Activated T-cell treated with anti-CD3 and anti-CD28 coated beads for 24 hours (primary cell): Measurements from ENCODE around the gene MAPRE3.

ENCODE experiments used
- DNase-seq: peaks from one replicate; pipeline ENCODE4 v3.0.0-alpha.2; 2020; ENCODE audit warnings: low read depth

The MAPRE3 gene

GRCh38 chr2:26950246-26950645, 20.2 kb upstream of the MAPRE3 start:
- DNase-seq, result no peak

GRCh38 chr2:26951236-26951635, 19.2 kb upstream of the MAPRE3 start:
- no peak for DNase-seq

GRCh38 chr2:26952374-26952773, 18.1 kb upstream of the MAPRE3 start:
- DNase-seq, result no peak

- DNase-seq, result no peak
Observed at GRCh38 chr2:26954135-26954534, 16.3 kb upstream of the MAPRE3 start.

DNA sequence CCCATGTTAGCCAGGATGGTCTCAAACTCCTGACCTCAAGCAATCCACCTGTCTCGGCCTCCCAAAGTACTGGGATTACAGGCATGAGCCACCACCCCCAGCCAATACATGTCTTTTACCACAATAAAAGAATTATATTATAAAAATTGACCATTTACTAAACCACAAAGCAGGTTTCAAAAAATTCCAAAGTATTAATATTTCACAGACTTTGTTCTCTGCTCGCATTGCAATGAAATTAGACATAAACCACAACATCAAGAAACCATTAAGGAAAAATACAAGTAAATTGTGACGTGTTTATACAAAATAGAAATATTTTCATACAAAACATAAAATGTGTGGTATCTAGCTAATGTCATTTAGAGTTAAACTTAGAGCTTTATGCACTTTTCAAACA, 13.4 kb upstream of the MAPRE3 start:
- DNase-seq, result no peak

GRCh38 chr2:26957534-26957933, 12.9 kb upstream of the MAPRE3 start:
- DNase-seq, result no peak

- no peak for DNase-seq
Observed at GRCh38 chr2:26959331-26959730, 11.1 kb upstream of the MAPRE3 start.

DNA sequence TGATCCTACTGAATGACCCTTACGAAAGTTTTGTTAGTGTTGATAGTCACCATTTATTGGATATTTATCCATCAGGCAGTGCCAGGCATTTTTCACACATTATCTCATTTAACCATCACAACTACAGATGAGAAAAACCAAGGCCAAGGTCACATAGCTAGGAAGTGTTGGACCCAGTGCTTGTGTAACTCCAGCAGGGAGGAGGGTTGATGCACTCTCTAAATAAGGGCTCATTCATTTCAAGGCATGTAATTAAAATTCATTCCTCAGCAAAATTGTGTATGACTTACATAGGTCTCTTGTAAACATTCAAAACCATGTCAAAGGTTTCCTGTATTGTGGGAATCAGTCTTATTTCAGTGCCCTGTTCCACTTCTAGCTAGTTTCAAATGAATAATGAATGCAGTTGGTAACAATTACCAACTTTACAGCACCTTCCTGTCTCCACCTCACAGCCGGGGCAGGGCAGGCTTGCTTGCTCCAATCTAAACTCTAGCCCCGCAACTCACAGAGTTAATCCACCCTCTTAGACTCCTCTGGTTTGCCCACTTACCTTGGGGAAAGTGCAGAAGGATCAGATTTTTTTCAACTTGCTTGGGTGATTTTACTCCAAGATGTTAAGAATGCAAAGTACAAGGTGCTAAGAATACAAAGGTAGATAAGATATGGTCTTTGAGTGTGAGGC, 5.8 kb upstream of the MAPRE3 start:
- no peak for DNase-seq

GRCh38 chr2:26968001-26968400, 2.4 kb upstream of the MAPRE3 start:
- DNase-seq, result no peak

GRCh38 chr2:26969077-26969844, 1.2 kb upstream of the MAPRE3 start:
- DNase-seq, result no peak

GRCh38 chr2:26970928-26971627, 641 bp downstream of the MAPRE3 start:
- no peak for DNase-seq

GRCh38 chr2:26971911-26972786, 1.7 kb downstream of the MAPRE3 start:
- no peak for DNase-seq

GRCh38 chr2:26974352-26974751, 3.9 kb downstream of the MAPRE3 start:
- DNase-seq, result no peak

DNA sequence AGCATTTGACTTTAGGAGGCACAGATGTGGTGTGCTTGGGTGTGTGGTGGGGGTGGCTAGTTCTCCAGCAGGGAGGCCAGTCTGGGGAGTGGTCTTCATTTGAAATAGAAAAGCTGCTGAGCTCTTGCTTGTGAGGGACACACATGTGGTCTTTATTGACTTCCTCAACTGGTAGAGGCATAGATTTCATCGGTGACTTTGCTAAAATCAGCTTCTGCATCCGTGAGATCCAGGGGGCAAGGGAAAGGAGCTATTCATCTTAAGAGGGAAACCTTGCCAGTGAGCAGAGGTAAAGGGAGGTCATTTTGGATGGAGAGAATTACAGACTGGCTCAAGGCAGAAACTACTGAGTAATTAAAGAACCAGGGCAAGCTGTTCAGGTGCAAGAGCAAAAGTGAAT, 4.7 kb downstream of the MAPRE3 start:
- DNase-seq, result no peak

DNA sequence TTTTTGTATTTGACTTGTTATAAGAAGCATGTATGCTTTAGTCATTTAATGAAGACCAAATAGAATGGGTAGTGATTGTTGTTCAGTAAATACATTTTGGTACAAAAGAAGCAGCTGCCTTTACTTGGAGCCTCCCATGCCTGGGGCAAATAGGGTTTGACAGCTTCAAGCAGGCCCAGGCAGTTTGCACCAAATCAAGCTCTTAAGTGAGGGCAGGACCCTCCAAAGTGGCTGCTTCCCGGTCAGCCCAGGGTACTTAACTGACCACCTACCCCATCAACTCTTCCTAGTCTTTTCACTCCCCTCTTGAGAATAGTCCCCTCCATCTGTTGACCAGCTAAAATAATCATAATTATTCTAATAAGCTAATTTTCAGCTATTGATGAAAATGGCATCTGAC, 5.2 kb downstream of the MAPRE3 start:
- no peak for DNase-seq

GRCh38 chr2:26976237-26976636, 5.8 kb downstream of the MAPRE3 start:
- DNase-seq, result no peak

DNA sequence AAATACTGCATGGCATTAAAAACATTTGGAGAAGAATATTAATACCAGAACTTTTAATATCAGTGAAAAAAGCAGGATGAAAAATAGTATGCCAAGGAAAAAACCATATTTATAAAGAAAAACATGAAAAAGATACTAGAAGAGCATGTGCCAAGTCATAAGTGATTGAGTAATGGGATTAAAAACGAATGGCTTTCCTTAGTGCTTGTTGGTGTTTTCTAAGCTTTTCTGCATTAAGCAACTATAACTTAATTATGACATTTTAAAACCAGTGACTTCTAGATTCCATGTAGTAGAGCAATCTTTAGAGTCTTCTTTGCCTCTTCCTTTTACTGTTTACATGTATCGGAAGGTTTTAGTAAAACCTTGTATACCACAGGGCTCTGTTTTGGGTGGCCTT, 6.6 kb downstream of the MAPRE3 start:
- DNase-seq, result no peak

GRCh38 chr2:26978061-26978596, 7.7 kb downstream of the MAPRE3 start:
- no peak for DNase-seq

GRCh38 chr2:26979741-26980140, 9.3 kb downstream of the MAPRE3 start:
- no peak for DNase-seq

DNA sequence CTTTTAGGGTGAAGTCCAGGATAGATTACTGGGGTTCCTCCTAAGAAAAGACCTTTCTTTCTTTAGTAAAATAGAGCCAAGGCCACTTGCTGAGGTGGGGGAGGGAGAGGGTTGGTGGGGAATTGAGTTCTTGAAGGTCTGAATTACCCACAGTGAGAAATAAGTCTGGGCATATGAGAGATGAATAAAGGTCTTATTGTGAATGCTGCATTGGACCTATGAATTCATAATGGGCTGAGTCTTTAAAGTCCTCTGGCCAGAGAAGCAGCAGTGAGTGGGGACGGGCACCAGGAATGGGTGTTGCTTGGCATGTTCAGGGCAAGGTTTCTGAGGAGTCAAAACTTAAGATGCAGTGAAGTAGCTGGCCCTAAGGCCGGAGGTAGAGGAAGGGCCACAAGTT, 10.5 kb downstream of the MAPRE3 start:
- DNase-seq, result no peak

DNA sequence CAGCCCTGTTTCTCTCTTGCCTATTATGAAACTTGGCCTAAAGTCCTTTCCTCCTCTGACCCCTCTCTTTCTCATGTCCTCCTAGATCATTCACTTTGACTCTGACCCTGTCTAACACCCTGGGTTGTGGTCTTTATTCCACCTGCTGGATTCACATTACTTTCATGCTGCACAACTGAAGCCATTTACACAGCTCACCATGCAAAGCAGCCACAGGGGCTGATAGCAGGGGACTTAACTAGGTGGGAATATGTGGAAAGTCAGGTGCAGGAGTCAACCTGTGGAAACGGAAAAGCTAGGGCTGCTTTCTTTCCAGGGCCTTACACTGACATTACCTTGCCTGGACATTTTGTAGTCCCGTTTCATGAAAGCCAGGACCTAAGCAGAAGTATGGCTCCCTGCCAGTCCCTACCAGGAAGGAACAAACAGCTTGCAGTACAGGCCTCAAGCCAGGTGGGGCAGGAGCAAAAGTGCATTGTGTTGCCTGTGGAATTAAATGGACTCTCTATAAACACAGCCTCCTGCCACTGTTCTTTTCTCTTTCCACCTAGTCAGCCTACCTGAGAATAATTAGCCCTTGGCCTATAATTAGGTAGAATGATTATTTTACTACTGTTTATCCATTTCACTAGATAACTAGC, 11.8 kb downstream of the MAPRE3 start:
- DNase-seq, result no peak
